PC-9 (cell line): ENCODE measurements around the gene VEPH1.

ENCODE experiments used
- EZH2 ChIP-seq: fragments of 200-600 bp; sonication (generic); IDR thresholded peaks from 2 replicates; pipeline ENCODE4 v1.8.0; 2017; ENCODE audit warnings: antibody characterized with exemption, low read depth
- TF ChIP-seq, protein P1 (sequence below): fragments of 200-600 bp; sonication (generic); conservative IDR thresholded peaks from 2 replicates; pipeline ENCODE4 v1.6.1; 2017; ENCODE audit warnings: mixed run types, antibody characterized with exemption, mild to moderate bottlenecking, moderate library complexity

DNA sequence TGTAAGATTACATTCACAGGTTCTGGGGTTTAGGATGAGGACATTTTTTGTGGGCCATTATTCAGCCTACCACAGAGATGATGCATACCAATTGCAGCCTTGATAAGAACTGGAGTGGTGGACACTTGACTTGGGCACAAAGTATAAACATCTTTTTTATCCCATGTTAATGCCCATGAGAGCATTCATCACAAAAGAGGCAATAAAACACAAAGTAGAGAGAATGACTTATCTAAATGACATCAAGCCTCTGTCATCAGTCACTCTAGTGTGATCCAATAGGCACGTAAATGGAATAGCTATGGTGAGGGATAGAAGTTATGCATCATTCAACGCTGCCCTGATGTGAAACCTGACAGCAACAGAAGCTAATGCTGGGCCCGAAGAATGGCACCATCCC lies 25.8 kb downstream of the VEPH1 start:
- TF ChIP-seq, protein P1, sequence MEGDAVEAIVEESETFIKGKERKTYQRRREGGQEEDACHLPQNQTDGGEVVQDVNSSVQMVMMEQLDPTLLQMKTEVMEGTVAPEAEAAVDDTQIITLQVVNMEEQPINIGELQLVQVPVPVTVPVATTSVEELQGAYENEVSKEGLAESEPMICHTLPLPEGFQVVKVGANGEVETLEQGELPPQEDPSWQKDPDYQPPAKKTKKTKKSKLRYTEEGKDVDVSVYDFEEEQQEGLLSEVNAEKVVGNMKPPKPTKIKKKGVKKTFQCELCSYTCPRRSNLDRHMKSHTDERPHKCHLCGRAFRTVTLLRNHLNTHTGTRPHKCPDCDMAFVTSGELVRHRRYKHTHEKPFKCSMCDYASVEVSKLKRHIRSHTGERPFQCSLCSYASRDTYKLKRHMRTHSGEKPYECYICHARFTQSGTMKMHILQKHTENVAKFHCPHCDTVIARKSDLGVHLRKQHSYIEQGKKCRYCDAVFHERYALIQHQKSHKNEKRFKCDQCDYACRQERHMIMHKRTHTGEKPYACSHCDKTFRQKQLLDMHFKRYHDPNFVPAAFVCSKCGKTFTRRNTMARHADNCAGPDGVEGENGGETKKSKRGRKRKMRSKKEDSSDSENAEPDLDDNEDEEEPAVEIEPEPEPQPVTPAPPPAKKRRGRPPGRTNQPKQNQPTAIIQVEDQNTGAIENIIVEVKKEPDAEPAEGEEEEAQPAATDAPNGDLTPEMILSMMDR, result no peak
- TF ChIP-seq EZH2, result no peak
